HL-60 (cell line): ENCODE measurements around the gene LRSAM1.

Experiments used
- CTCF ChIP-seq: IDR thresholded peaks from one replicate; pipeline ENCODE4 v1.5.1; 2011; ENCODE audit warnings: low read length, control low read depth, inconsistent platforms; ENCODE audit not compliant: insufficient read depth
- POLR2AphosphoS5 ChIP-seq: IDR thresholded peaks from 2 replicates; pipeline ENCODE4 v1.6.1; 2012; ENCODE audit warnings: low read depth
- REST ChIP-seq: IDR thresholded peaks from 2 replicates; pipeline ENCODE4 v1.6.1; 2012; ENCODE audit warnings: low read depth; ENCODE audit not compliant: insufficient replicate concordance
- SPI1 ChIP-seq: IDR thresholded peaks from 2 replicates; pipeline ENCODE4 v1.6.1; 2012; ENCODE audit warnings: low read depth, mild to moderate bottlenecking, borderline replicate concordance

GRCh38 chr9:127449332-127449966 lies 1.9 kb upstream of the LRSAM1 start:
- TF ChIP-seq CTCF (no peak), POLR2AphosphoS5 (no peak; the same call in 1 of the 2 replicates), REST (no peak), SPI1 (no peak)
